Skeletal muscle satellite cell (primary cell): ENCODE measurements around the gene CLIP3.
A peak's percentile ranks its signal among the peaks of the same experiment; 100 is the strongest.

Source experiments
- H3K27me3 ChIP-seq: 2 replicates; pipeline ENCODE4 v1.7.0; 2013; ENCODE audit warnings: low read length; ENCODE audit not compliant: control insufficient read depth, insufficient read depth
- H3K36me3 ChIP-seq: 2 replicates; pipeline ENCODE4 v1.7.0; 2013; ENCODE audit warnings: mild to moderate bottlenecking, control low read depth, low read length; ENCODE audit not compliant: insufficient read depth
- H3K4me1 ChIP-seq: 2 replicates; pipeline ENCODE4 v1.7.0; 2013; ENCODE audit warnings: low read length; ENCODE audit not compliant: control insufficient read depth, insufficient read depth
- H3K4me2 ChIP-seq: 2 replicates; pipeline ENCODE4 v1.7.0; 2013; ENCODE audit warnings: mild to moderate bottlenecking, low read length
- H3K4me3 ChIP-seq: 2 replicates; pipeline ENCODE4 v1.7.0; 2013; ENCODE audit warnings: low read length
- H3K9ac ChIP-seq: 2 replicates; pipeline ENCODE4 v1.7.0; 2013; ENCODE audit warnings: mild to moderate bottlenecking, low read depth, low read length, moderate library complexity
- H3K9me3 ChIP-seq: replicated peaks from 2 replicates; pipeline ENCODE4 v1.7.0; 2013; ENCODE audit warnings: mild to moderate bottlenecking, control low read depth, low read length

CLIP3 gene

GRCh38 chr19:35995048-35995993, 37.4 kb downstream of the CLIP3 start, which contains the start of gene SDHAF1:
Gene SDHAF1, plus strand, starts transcription at chr19:35995188. Its CDS starts 87 bp downstream, at chr19:35995275.
- H3K4me3 ChIP-seq: peak within 1 kb of the TSS; percentile 89
- H3K9ac ChIP-seq: peak within 1 kb of the TSS; percentile 79
- H3K36me3 ChIP-seq: no peaks in the 10 kb centered on the region
- no peaks in the 10 kb centered on the region for H3K27me3 ChIP-seq
- H3K4me2 ChIP-seq: peak within 1 kb of the TSS; percentile 97
- H3K9me3 ChIP-seq: no peaks in the 10 kb centered on the region
- H3K4me1 ChIP-seq: peaks cover 23% of the 10 kb centered on the region

GRCh38 chr19:35993923-35994598, 38.6 kb downstream of the CLIP3 start:
- Histone ChIP-seq H3K4me2 (peak overlapping the region; percentile 97), H3K27me3 (no peaks in the 10 kb centered on the region), H3K36me3 (no peaks in the 10 kb centered on the region), H3K4me1 (peaks cover 20% of the 10 kb centered on the region), H3K9ac (peak overlapping the region; percentile 79), H3K4me3 (peak overlapping the region; percentile 89), H3K9me3 (no peaks in the 10 kb centered on the region)

GRCh38 chr19:35992907-35993765, 39.5 kb downstream of the CLIP3 start:
- Histone ChIP-seq H3K4me2 (no peak overlapping the region), H3K36me3 (no peaks in the 10 kb centered on the region), H3K4me1 (peaks cover 19% of the 10 kb centered on the region), H3K27me3 (no peaks in the 10 kb centered on the region), H3K9ac (no peak overlapping the region), H3K4me3 (no peak overlapping the region), H3K9me3 (no peaks in the 10 kb centered on the region)

- Histone ChIP-seq H3K27me3 (peaks cover 3% of the 10 kb centered on the region), H3K9me3 (no peaks in the 10 kb centered on the region), H3K36me3 (no peaks in the 10 kb centered on the region), H3K4me1 (peaks cover 19% of the 10 kb centered on the region), H3K4me2 (no peak overlapping the region), H3K9ac (no peak overlapping the region), H3K4me3 (no peak overlapping the region)
Measured at GRCh38 chr19:35991731-35992450, 40.8 kb downstream of the CLIP3 start.

- Histone ChIP-seq H3K9me3 (no peaks in the 10 kb centered on the region), H3K27me3 (peaks cover 12% of the 10 kb centered on the region), H3K4me1 (peaks cover 11% of the 10 kb centered on the region), H3K36me3 (no peaks in the 10 kb centered on the region), H3K4me2 (no peak overlapping the region), H3K4me3 (no peak overlapping the region), H3K9ac (no peak overlapping the region)
Measured at GRCh38 chr19:35990771-35991730, 41.6 kb downstream of the CLIP3 start.

- Histone ChIP-seq H3K9ac (no peak overlapping the region), H3K9me3 (no peaks in the 10 kb centered on the region), H3K4me1 (peaks cover 5% of the 10 kb centered on the region), H3K27me3 (peaks cover 20% of the 10 kb centered on the region), H3K4me3 (no peak overlapping the region), H3K36me3 (no peaks in the 10 kb centered on the region), H3K4me2 (no peak overlapping the region)
Measured at GRCh38 chr19:35990156-35990555, 42.5 kb downstream of the CLIP3 start.

GRCh38 chr19:35988824-35989223, 43.8 kb downstream of the CLIP3 start:
- Histone ChIP-seq H3K4me1 (no peaks in the 10 kb centered on the region), H3K36me3 (no peaks in the 10 kb centered on the region), H3K9ac (no peak overlapping the region), H3K4me2 (no peak overlapping the region), H3K4me3 (no peak overlapping the region), H3K9me3 (no peaks in the 10 kb centered on the region), H3K27me3 (peaks cover 25% of the 10 kb centered on the region)

- Histone ChIP-seq H3K9ac (no peak overlapping the region), H3K27me3 (peaks cover 26% of the 10 kb centered on the region), H3K36me3 (no peaks in the 10 kb centered on the region), H3K9me3 (no peaks in the 10 kb centered on the region), H3K4me1 (no peaks in the 10 kb centered on the region), H3K4me2 (no peak overlapping the region), H3K4me3 (no peak overlapping the region)
Measured at GRCh38 chr19:35987571-35987896, 45.1 kb downstream of the CLIP3 start.

GRCh38 chr19:35986664-35987570, 45.8 kb downstream of the CLIP3 start:
- Histone ChIP-seq H3K4me3 (peak overlapping the region; percentile 27), H3K9me3 (no peaks in the 10 kb centered on the region), H3K9ac (no peak overlapping the region), H3K27me3 (peaks cover 28% of the 10 kb centered on the region), H3K4me1 (no peaks in the 10 kb centered on the region), H3K36me3 (no peaks in the 10 kb centered on the region), H3K4me2 (peak overlapping the region; percentile 69)
